ENCODE data around the gene METTL21C.

- TF ChIP-seq, protein P1, sequence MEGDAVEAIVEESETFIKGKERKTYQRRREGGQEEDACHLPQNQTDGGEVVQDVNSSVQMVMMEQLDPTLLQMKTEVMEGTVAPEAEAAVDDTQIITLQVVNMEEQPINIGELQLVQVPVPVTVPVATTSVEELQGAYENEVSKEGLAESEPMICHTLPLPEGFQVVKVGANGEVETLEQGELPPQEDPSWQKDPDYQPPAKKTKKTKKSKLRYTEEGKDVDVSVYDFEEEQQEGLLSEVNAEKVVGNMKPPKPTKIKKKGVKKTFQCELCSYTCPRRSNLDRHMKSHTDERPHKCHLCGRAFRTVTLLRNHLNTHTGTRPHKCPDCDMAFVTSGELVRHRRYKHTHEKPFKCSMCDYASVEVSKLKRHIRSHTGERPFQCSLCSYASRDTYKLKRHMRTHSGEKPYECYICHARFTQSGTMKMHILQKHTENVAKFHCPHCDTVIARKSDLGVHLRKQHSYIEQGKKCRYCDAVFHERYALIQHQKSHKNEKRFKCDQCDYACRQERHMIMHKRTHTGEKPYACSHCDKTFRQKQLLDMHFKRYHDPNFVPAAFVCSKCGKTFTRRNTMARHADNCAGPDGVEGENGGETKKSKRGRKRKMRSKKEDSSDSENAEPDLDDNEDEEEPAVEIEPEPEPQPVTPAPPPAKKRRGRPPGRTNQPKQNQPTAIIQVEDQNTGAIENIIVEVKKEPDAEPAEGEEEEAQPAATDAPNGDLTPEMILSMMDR (IDR thresholded peaks at IDR 0.05; ENCODE audit: poor library complexity, severe bottlenecking), result no peak
- TF ChIP-seq MXI1 (conservative IDR thresholded peaks at IDR 0.05; ENCODE audit: poor library complexity, severe bottlenecking) (no peak), TAF1 (IDR thresholded peaks at IDR 0.05; ENCODE audit: low read depth) (no peak), POLR2AphosphoS5 (IDR thresholded peaks at IDR 0.05) (no peak), EZH2 (IDR thresholded peaks at IDR 0.05; ENCODE audit: borderline replicate concordance, insufficient read depth, low read length, poor library complexity, severe bottlenecking) (no peak), RAD21 (conservative IDR thresholded peaks at IDR 0.05) (no peak), EP300 (conservative IDR thresholded peaks at IDR 0.05; ENCODE audit: poor library complexity, severe bottlenecking) (no peak)
- TF ChIP-seq, protein P2, sequence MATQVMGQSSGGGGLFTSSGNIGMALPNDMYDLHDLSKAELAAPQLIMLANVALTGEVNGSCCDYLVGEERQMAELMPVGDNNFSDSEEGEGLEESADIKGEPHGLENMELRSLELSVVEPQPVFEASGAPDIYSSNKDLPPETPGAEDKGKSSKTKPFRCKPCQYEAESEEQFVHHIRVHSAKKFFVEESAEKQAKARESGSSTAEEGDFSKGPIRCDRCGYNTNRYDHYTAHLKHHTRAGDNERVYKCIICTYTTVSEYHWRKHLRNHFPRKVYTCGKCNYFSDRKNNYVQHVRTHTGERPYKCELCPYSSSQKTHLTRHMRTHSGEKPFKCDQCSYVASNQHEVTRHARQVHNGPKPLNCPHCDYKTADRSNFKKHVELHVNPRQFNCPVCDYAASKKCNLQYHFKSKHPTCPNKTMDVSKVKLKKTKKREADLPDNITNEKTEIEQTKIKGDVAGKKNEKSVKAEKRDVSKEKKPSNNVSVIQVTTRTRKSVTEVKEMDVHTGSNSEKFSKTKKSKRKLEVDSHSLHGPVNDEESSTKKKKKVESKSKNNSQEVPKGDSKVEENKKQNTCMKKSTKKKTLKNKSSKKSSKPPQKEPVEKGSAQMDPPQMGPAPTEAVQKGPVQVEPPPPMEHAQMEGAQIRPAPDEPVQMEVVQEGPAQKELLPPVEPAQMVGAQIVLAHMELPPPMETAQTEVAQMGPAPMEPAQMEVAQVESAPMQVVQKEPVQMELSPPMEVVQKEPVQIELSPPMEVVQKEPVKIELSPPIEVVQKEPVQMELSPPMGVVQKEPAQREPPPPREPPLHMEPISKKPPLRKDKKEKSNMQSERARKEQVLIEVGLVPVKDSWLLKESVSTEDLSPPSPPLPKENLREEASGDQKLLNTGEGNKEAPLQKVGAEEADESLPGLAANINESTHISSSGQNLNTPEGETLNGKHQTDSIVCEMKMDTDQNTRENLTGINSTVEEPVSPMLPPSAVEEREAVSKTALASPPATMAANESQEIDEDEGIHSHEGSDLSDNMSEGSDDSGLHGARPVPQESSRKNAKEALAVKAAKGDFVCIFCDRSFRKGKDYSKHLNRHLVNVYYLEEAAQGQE (IDR thresholded peaks at IDR 0.05; ENCODE audit: borderline replicate concordance), result no peak
These were observed 34.9 kb upstream of the METTL21C start for GRCh38 chr13:102729560-102730270.

All from neural cell (in vitro differentiated cells).